Smooth muscle cell (in vitro differentiated cells): ENCODE measurements around the gene TCTN1. TPM values are rescaled to one million over a fixed set of nuclear protein-coding genes. Genes with fewer than 3 reads are reported as not detected.

Experiments used
- DNase-seq: peaks from one replicate; lab custom pipeline; 2025; ENCODE audit not compliant: unreplicated experiment; lab: John Stamatoyannopoulos, UW
- H2AFZ ChIP-seq: fragments of 200-600 bp; sonication (generic); 2 replicates; pipeline ENCODE4 v1.6.0; 2016; ENCODE audit warnings: antibody characterized with exemption, low read depth, mild to moderate bottlenecking
- H3F3A ChIP-seq: fragments of 200-600 bp; sonication (generic); 2 replicates; pipeline ENCODE4 v1.6.0; 2017; ENCODE audit warnings: antibody characterized with exemption, low read depth
- H3K27ac ChIP-seq: fragments of 200-600 bp; sonication (generic); 2 replicates; pipeline ENCODE4 v1.5.1; 2016; ENCODE audit warnings: low read depth, mild to moderate bottlenecking
- H3K27me3 ChIP-seq: fragments of 200-600 bp; sonication (generic); 2 replicates; pipeline ENCODE4 v1.6.1; 2016; ENCODE audit warnings: low read depth, mild to moderate bottlenecking
- H3K36me3 ChIP-seq: fragments of 200-600 bp; sonication (generic); 2 replicates; pipeline ENCODE4 v1.5.1; 2016; ENCODE audit warnings: low read depth
- H3K4me1 ChIP-seq: fragments of 200-600 bp; sonication (generic); 2 replicates; pipeline ENCODE4 v1.5.1; 2016; ENCODE audit warnings: low read depth
- H3K4me2 ChIP-seq: fragments of 200-600 bp; sonication (generic); 2 replicates; pipeline ENCODE4 v1.6.0; 2016; ENCODE audit warnings: mild to moderate bottlenecking
- H3K4me3 ChIP-seq: fragments of 200-600 bp; sonication (generic); 2 replicates; pipeline ENCODE4 v1.5.1; 2016; ENCODE audit warnings: mild to moderate bottlenecking
- H3K79me2 ChIP-seq: fragments of 200-600 bp; sonication (generic); 2 replicates; pipeline ENCODE4 v1.6.0; 2016; ENCODE audit warnings: low read depth, mild to moderate bottlenecking
- H3K9ac ChIP-seq: fragments of 200-600 bp; sonication (generic); 2 replicates; pipeline ENCODE4 v1.6.0; 2016; ENCODE audit warnings: low read depth
- H3K9me3 ChIP-seq: fragments of 200-600 bp; sonication (generic); replicated peaks from 2 replicates; pipeline ENCODE4 v1.5.1; 2016; ENCODE audit warnings: low read depth
- H4K20me1 ChIP-seq: fragments of 200-600 bp; sonication (generic); 2 replicates; pipeline ENCODE4 v1.6.0; 2016; ENCODE audit warnings: low read depth
- WGBS: methylation state at CpG from one replicate; pipeline ENCODE4 v1.1.7; 2016; ENCODE audit warnings: low lambda C conversion rate; 5-methylcytosine and 5-hydroxymethylcytosine counted together
- polyA plus RNA-seq: library from polyadenylated mRNA; unstranded; fragments of >200 nt; fragmentation: Nextera tagmentation; extraction: Ambion mirVana; gene quantifications from 2 replicates; pipeline ENCODE4 v1.2.1, GENCODE V29; 2016
- total RNA-seq: library from RNA; depleted of rRNA; stranded (reverse); fragments of >200 nt; gene quantifications from 2 replicates; pipeline ENCODE4 v1.2.3, GENCODE V29; 2014
- TF ChIP-seq, protein P1 (sequence below): fragments of 200-600 bp; sonication (generic); IDR thresholded peaks from 2 replicates; pipeline ENCODE4 v1.5.1; 2017; ENCODE audit warnings: borderline replicate concordance, mild to moderate bottlenecking, antibody characterized with exemption; ENCODE audit not compliant: insufficient read depth, poor library complexity, severe bottlenecking

Gene TCTN1
- total and polyA plus RNA-seq, 2 experiments from 2014 or later, result 22.5 to 28.4 TPM

DNA sequence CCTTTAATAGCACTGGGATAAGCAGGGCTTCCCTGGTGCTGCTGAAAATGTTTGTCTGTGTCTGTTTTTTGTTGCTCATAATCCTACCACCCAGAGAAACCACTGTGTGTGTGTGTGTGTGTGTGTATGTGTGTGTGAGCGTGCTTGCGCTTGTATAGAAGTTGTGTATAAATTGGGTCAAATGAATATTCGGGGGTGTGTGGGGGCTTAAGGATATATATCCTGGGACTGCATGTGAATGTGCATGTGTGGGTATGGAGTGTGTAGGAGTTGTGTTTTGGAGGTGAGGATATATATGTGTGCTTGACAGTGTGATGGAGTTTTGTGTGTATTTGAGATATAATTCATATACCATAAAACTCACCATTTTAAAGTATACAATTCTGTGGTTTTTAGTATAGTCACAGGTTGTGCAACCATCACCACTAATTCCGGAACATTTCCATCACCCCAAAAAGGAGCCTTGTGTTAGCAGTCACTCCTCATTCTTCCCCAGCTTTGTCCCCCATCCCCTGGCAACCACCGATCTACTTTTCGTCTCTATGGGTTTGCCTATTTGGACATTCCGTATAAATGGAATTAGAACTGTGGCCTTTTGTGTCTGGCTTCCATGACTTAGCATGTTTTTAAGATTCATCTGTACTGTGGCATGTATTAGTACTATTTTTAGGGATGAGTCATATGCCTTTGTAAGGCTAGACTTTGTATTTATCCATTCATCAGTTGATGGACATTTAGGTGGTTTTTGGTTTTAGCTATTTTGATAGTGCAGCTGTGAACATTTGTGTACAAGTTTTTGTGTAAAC lies 25.6 kb downstream of the TCTN1 start:
- Histone ChIP-seq H4K20me1 (no peaks in the 10 kb centered on the region), H3K4me3 (no peak overlapping the region), H3K27me3 (no peaks in the 10 kb centered on the region), H2AFZ (no peak overlapping the region), H3K9me3 (no peaks in the 10 kb centered on the region), H3K4me1 (peaks cover 14% of the 10 kb centered on the region), H3K4me2 (peak overlapping the region; percentile 67), H3K9ac (peak overlapping the region; percentile 49), H3F3A (no peaks in the 10 kb centered on the region), H3K36me3 (peaks cover 1% of the 10 kb centered on the region), H3K27ac (peak overlapping the region; percentile 74), H3K79me2 (no peaks in the 10 kb centered on the region)
- DNase-seq, result no peak
- TF ChIP-seq, protein P1, sequence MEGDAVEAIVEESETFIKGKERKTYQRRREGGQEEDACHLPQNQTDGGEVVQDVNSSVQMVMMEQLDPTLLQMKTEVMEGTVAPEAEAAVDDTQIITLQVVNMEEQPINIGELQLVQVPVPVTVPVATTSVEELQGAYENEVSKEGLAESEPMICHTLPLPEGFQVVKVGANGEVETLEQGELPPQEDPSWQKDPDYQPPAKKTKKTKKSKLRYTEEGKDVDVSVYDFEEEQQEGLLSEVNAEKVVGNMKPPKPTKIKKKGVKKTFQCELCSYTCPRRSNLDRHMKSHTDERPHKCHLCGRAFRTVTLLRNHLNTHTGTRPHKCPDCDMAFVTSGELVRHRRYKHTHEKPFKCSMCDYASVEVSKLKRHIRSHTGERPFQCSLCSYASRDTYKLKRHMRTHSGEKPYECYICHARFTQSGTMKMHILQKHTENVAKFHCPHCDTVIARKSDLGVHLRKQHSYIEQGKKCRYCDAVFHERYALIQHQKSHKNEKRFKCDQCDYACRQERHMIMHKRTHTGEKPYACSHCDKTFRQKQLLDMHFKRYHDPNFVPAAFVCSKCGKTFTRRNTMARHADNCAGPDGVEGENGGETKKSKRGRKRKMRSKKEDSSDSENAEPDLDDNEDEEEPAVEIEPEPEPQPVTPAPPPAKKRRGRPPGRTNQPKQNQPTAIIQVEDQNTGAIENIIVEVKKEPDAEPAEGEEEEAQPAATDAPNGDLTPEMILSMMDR, result no peak
- WGBS, result 71% methylated on average over 7 of the region's 7 CpGs

DNA sequence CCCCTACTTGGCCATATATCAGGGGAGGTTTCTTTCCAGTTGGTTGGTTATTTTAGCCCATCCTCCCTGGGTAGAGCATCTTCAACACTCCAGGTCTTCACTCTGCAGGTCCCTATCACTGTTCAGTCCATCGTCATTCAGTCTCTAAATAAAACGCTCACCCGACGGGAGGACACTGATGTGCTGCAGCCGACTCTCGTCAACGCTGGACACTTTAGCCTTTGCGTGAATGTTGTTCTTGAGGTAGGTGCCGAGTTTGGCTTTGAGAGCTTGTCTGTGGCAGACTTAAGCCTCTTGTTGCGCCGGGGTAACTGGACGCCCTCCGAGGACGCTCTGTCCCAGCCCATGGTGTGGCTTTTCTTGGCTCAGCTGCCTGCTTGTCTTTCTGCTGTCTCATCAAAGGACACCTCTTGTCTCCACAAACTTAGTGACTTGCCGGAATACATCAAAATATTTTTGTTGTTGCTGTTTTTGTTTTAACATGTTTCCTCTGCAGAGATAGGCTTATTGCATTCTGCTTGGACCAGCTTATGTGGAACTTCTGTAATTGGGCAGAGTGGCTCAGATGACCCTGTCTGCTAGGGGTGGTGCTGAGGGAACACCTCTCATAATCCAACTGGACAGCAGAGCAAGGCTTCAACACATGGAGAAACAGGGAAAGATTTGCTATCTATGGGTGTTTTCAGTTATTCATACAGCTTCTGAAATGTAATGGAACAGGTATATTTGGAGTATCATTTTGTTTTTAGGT lies 26.5 kb downstream of the TCTN1 start:
- H4K20me1 ChIP-seq, result no peaks in the 10 kb centered on the region
- H3K9me3 ChIP-seq, result no peaks in the 10 kb centered on the region
- no peak for DNase-seq
- no peaks in the 10 kb centered on the region for H3F3A ChIP-seq
- H3K4me3 ChIP-seq, result no peak overlapping the region
- no peak overlapping the region for H2AFZ ChIP-seq
- no peaks in the 10 kb centered on the region for H3K36me3 ChIP-seq
- TF ChIP-seq, protein P1, result no peak
- H3K4me1 ChIP-seq, result peaks cover 14% of the 10 kb centered on the region
- peak overlapping the region; percentile 74 for H3K27ac ChIP-seq
- no peak overlapping the region for H3K4me2 ChIP-seq
- H3K79me2 ChIP-seq, result no peaks in the 10 kb centered on the region
- H3K9ac ChIP-seq, result no peak overlapping the region
- WGBS, result 93% methylated on average over 15 of the region's 15 CpGs
- H3K27me3 ChIP-seq, result no peaks in the 10 kb centered on the region

DNA sequence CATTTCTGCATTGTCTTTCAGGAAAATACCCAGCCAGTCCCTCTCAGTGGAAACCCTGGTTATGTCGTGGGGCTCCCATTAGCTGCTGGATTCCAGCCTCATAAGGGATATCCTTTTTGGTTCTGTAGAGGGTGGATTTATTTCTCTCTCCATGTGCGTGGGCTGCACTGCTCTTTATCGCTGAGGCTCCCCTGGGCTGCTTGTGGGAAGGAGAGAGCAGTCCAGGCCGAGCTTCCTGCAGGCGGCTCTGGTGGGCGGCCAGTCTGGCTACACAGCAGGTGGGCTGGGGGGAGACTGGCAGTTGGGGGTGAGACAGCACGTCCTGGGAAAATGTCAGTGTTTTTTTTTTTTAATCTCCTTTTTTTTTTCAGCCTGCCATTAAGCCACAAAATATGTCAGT lies 27.6 kb downstream of the TCTN1 start:
- Histone ChIP-seq H3F3A (no peaks in the 10 kb centered on the region), H3K4me1 (peaks cover 14% of the 10 kb centered on the region), H3K4me2 (peak overlapping the region; percentile 53), H3K36me3 (no peaks in the 10 kb centered on the region), H3K9ac (no peak overlapping the region), H3K27me3 (no peaks in the 10 kb centered on the region), H3K79me2 (no peaks in the 10 kb centered on the region), H3K4me3 (no peak overlapping the region), H2AFZ (no peak overlapping the region), H3K9me3 (no peaks in the 10 kb centered on the region), H4K20me1 (no peaks in the 10 kb centered on the region), H3K27ac (no peak overlapping the region)
- DNase-seq, result no peak
- WGBS, result 35% methylated on average over 7 of the region's 7 CpGs
- TF ChIP-seq, protein P1, result no peak
